NCI-H774 (cell line): ENCODE measurements around the gene PTPRN2.
"Not testable (repeated sequence)": the region's sequence is repeated elsewhere in the genome, so short reads cannot be mapped to it uniquely, and the experiment has no call there.

Source experiments
- DNase-seq: peaks from one replicate; lab custom pipeline; 2025; lab: John Stamatoyannopoulos, UW

The PTPRN2 gene

DNA sequence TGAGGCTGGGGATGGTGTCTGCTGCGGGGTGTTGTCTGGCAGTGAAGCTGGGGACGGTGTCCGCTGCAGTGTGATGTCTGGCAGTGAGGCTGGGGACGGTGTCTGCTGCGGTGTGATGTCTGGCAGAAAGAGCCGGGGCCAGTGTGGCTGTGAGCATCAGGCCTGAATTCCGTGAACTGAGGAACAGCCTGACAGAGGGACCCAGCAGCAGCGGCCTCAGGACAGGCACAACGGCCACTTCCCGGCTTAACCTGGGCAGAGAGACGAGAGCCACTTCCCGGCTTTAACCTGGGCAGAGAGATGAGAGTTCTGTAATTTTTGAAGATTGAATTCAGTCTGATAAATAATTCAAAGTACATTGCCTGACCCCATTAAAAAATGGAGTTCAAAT is 321.2 kb downstream of the PTPRN2 start:
- no peak for DNase-seq

DNA sequence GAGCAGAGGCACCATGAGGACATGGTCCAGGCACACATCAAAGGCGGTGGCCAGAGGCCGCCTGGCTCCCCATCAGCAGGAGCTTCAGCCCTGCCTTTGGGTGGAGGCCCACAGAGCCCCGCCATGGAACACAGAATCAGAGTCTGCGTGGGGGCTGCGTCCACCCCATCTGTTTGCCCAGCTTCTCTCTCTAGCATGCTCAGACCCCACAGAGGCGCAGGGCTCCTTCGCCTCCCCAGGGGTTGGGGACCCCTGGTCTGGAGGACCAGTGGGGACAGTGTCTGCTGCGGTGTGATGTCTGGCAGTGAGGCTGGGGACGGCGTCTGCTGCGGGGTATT is 321.9 kb downstream of the PTPRN2 start:
- DNase-seq, result no peak

DNA sequence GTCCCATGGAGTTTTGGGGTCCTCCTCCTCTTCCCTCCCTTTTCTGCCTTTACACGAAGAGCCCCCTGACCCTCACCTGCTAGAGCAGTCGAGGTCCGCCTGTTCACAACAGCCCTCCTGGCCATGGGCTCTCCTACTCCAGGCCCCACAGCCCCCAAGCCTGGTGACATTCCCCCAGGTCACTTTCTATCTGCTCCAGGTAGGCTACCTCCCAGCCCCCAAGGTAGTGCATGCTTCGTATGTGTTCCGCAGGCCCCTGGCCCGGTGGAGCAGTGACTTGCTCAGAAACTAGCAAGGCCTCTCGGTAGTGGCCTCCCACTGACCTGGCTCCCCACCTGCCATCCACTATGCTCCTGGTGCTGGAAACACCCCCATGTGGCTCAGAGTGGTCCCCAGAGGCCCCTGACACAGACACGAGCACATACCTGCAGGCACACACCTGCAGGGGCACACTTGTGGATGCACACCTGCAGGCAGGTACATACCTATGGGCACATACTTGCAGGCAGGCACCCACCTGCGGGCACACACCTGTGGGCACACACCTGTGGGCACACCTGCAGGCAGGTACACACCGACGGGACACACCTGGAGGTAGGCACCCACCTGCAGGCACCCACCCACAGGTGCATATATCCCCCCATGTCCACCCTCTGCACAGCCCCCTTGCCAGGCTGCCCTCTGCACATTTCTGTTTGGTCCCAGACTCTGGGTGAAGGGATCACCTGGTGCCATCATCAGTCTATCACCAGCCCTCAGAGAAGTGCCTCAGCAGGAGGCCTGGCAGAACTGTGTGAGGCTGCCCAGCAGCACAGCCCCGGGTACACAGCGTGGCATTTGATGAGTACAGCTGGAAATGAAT is 322.5 kb downstream of the PTPRN2 start:
- DNase-seq, result no peak

DNA sequence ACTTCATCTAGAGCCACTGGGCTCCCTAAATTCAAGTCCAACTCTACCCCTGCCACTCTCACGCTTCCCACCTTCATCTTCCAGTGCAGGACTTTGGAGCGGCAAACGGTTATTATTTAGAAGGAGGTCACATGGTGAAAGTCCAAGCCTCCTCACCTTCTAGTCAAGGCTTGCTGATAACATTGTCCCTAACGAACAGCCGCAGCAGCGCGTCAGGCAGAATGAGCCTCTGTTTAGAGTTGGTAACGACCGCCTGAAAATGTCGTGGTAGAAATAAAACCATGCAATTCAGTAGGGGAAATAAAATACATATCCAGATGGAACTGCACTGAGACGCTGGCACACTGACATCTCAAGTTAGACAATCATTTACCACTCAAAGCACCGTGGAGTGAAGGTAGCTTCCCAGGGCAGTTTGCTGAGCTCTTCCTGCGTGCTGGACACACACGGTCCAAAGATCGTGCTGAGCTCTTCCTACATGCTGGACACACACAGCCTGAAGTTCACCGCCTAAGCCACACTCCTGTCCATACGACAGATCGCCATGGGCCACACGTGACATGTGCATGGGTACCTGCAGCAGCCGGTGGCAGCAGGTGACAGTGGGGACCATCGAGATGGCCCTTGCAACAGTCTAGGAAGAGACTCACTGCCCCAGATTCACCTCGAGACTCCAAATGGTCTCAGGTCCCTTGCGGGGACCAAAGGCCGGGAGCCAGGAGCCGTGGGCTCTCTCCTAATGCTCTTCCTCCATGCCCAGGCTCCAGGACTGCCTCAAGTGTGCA is 323.5 kb downstream of the PTPRN2 start:
- no peak for DNase-seq

DNA sequence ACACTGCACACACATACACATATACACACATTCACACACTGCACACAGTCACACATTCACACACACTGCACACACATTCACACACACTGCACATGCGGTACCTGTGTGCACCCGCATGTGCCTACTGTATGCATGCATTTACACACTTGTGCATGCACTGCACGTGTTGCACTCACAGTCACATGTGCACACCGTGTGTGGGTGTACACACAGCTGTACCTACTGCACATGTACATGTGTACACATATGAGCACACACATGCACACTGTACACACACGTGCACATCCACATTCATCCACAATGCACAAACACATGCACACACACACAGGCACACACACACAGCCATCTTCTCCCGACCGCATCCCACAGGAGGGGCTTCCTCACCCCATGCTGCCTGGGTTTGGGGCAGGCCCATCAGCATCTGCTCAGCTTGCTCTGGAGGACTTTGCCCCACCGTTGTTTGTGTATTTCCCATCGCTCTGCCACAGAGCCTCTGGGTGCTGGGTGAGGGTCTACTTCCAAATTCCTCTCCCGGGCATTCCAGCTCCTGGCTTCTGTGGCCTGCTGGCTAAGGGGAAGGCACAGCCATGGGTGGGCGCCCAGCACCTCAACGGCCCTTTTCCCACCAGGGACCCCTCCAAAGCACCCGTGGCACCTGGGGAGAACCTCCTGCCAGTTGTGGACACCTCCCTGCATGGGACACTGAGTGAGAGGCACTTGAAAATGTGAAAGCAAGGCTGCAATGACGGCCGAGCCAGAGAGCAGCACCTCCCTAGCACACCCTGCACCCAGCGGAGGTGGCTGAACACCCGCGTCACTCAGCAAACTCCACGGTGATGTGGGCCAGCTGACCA is 324.3 kb downstream of the PTPRN2 start:
- DNase-seq, result no peak

DNA sequence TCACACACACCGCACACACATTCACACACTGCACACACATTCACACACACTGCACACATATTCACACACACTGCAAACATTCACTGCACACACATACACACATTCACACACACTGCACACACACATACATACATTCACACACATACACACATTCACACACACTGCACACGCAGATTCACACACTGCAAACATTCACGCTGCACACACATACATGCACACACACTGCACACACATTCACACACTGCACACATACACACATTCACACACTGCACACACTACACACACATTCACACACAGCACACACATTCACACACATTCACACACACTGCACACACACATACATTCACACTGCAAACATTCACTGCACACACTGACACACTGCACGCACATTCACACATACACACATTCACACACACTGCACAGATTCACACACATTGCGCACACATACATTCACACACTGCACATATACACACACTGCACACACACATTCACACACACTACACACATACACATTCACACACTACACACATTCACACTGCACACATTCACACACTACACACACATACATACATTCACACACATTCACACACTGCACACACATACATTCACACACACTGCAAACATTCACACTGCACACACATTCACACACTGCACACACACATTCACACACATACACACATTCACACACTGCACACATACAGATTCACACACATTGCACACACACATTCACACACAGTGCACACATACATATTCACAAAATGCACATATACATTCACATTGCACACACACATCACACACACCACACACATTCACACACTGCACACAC is 325.1 kb downstream of the PTPRN2 start:
- no peak for DNase-seq

DNA sequence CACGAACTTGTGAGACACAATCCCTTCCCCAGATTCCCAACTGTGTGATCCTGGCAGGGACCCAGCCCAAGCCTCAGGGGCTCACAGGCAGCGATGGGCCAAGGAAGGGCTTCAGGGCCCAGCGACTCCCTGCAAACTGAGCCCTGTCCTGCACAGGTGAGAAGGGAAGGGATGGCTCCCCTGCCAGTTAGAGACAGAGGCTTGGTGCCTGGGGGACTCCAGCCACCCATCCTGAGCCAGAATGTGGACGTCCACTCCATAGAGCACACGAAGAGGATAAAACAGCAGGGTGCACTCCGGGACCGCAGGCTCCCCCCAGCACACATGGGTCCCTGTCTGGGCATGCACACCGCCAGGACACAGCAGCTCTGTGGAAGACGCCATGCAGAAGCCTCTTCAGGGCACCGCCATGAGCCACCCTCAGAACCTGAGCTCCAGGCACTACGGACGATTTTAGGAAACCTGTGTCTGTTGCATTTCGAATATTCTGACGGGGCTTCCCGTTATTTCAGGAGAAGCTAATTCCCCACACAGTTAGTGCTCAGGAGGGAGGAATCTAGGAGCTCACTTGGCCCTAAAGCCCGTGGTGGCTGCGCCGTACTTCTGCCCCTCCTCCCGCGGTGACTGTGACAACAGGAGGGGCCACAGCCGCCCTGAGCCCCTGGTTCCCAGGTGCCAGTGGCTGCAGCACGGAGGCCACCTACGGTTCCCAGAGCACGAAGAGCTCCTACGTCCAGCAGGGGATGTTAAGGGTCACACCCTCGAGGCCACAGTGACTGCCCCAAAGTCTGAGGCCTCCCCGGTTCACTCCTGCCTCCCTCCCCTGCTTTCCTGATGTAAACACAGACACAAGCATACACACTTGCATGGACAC is 326.0 kb downstream of the PTPRN2 start:
- no peak for DNase-seq

DNA sequence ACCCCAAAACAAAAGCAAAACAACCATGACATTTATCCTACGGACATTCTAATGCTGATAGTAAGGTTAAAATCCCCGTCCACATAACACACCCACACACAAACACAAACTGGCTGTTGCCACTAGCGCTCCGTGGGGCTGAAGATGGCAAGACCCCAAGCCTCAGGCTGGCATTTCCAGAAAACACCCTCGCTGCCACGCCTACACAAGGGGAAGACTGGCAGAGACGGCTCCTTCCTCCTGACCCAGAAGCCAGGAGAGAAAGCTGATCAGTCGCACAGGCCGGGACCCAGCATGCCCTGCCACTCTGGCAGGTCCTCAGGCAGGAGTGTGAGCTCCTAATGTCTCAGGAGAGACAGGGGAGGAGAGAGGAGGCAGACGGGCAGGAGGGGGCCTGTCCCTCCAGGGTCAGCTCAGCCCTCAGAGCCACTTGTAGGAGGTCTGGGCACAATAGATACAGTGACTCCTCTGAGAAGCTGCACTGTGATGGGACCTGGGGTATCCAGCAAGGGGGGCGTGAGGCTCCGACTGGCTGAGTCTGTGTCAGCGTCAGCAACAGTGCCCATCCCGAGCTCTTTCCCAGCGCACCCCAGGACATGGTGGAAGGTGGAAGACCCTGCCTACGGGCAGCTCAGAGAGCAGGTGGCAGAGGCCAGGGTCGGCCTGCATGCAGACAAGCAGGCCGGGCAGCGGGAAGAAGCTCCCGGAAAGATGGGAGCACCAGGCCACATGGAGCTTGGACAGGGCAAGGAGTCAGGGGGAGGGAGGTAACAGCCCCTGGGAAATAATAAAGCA is 326.9 kb downstream of the PTPRN2 start:
- no peak for DNase-seq

DNA sequence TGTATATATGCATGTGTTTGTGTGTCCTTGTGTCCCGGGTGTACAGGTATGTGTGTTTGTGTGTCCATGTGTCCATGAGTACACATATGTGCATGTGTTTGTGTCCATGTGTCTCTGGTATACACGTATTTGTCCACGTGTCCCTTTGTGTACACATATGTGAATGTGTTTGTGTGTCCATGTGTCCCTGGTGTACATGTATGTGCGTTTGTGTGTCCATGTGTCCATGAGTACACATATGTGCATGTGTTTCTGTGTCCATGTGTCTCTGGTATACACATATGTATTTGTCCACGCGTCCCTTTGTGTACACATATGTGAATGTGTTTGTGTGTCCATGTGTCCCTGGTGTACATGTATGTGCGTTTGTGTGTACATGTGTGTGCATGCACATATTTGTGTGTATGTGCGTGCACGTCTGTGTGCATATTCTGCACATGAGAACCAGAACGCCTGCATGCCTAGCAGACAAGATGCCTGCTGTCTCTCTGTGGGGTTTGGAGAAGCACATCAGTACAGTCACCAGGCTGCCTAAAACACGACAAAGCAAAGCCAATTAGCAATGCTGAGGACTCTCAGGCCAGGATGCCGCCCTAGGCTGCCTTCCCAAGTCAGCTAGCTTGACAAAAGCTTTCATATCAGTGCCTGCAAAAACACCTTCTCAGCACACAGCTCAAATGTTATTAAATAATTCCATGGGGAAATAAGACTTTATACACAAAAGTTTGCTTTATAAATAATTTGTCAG is 327.8 kb downstream of the PTPRN2 start:
- DNase-seq, result no peak

DNA sequence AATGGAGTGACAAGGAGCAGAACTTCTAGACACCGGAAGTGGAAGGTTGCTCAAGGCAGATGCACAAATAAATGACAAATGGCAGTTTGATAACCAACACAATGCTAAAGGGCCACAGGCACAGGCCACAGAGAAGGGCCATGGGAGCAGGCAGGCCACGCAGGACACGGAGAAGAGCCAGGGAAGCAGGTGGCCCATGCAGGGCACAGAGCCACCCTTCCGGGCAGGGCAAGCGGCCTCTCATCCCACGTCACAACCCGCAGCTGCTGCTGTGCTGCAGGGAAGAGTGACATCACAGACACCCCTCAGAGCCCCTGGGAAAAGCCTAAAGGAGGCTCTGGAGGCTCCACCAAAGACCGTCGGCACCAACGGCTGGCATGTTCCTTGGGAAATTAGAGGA is 328.5 kb downstream of the PTPRN2 start:
- no peak for DNase-seq

DNA sequence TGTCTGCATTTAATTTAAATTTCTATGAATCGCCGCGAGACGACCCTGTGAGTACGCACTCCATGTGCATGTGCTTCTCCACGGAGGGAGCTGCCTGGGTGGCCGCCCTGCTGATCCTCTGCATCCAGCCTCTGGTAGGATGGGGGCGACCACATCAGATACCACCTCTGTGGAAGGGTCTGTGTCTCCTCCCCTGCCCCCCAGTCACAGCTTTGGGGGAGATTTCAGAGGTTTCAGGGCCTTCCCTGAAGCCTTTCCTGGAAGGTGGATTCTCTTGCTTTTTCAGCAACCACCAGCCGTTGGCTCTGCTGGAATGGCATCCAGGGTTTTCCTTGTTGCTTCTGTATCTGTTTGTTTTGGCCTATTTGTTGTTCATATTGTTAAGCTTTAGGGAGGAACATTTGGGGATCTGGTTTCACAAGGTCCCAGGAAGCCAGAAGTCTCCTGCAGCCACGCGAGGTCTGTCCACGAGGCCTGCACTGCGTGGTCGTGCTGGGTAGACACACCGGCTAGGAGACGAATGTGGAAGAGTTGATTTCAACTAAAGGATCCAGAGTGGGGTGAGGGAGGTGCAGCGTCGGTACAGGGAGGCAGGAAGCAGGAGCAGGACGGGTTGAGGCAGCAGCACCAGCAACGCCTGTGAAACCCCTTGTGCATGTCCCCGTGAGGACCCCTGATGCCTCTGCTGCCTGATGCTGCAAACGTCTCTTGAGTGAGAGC is 329.1 kb downstream of the PTPRN2 start:
- no peak for DNase-seq

DNA sequence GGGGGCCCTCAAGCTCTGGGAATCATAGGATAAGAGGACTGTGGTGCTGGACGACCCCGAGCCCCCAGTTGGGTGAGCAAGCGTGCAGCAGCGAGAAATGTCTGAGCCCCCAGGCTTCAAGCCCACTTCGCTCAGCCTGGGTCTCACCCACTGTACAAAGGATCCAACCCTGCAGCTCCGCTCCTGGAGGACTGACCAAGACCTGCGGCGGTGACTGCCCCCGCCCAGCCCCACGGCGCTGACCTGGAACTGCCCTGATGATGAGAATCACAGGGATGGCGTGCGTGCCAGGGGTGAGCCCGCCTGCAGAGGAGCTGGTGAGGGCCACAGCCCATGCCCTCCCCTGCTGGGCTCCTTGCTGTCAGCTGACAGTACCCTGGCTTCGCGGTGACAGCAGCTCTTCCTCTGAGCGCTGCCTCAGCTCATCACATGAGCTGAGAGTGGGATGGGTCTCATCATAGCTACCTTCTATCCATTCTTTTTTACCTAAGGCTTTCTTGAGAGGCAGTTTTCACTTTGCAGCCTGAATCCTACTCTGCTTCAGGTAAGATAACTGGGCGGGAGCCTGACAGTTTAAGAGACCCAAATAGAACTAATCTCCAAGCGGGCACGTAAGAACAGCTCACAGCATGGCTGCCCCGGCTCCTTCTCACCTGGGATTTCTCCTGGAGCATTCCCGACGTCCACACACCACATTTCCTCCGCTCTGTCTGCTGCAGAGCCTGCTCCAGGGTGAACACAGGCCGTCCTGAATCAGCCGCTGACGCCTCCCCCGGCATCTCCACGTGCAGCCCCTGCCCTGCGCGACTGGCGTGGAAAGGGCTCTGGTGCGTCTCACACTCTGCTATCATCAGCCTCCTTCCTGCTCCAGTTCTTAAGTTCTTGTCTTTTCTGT is 329.9 kb downstream of the PTPRN2 start:
- no peak for DNase-seq

DNA sequence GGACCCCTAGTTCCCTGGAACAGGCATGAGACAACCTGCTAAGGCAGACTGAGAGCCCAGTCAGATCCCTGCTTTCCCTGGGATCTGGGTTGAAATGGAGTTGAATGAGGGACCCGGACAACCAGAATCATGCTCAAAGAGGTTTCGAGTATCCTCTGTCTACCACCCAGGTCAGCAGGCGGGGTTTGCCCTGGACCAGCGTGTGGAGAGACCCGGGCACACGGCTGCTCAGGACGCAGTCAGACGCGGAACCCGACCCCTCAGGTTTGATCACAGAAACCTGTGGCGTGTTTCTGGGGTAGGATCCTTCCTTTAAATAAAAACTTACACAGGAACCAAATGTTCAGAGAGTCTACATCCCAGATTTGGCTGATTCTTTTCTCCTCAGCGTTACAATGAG is 330.6 kb downstream of the PTPRN2 start:
- no peak for DNase-seq

DNA sequence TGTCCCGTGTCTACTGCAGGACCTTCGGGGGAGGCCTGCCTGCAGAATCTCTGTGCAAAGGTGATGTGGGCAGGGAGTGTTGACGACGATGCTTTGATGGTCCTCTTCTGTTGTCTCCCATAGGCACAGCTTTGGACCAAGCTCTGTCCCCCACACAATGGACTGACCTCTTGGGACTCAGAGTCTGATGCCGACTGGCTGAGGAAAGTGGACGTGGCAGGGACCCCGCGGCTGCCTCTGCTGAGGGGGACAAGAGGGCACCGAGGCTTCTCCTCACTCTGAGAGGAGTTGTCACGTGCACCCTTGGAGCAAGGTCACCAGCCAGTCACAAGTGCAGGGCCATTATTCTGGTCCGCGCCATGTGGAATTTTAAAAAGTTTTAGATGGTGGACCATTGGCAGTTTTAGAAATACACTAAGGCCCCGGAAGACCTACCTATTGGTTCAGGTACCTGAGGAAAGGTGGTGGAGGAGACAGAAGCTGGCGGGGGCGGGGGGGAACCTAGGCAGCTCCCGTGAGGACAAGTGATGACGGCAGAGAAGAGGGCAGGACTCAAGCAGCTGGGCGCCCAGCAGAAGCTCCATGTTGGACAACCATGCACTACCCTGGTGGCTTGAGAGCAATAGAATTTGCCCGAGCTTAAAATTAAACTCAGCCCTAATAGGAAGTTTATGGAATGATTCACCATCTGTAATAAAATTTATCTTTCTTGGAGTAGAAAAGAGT is 331.4 kb downstream of the PTPRN2 start:
- no peak for DNase-seq

DNA sequence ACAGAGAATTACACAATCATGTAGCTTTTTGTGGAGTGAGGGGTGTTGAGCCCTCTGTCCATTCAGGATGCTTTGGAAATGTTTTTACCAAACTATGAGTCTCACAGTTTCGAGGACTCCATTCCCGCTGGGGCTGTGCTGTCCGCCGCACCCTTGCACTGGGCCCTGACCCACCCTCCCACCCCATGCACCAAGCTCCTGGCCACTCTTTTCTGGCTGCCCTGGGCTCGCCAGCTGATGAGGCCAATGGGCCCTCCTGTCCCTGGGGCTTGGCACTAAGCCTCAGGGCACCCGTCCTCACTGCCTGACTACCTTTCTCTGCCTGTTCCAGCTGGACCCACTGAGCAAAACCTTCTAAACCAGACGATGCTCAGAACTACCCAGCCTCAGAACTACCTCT is 332.1 kb downstream of the PTPRN2 start:
- no peak for DNase-seq

DNA sequence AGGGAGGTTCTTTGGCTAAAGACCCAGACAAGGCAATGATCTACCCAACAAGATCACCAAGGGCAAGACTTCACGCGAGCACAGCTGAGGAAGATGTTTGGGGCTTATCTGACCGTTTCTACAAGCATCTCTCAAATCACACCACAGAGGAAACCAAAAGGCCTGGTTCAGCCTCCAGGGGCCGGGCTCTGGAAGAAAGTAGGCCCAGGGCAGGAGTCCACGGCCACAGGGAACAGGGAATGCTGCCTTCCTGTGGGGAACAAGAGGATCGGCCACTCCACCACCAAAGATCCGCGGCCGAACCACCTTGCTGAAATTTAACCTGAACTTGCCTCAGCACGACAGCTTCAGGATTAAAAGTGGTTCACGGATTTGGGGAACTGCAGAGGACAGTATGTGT is 332.5 kb downstream of the PTPRN2 start:
- DNase-seq, result no peak

DNA sequence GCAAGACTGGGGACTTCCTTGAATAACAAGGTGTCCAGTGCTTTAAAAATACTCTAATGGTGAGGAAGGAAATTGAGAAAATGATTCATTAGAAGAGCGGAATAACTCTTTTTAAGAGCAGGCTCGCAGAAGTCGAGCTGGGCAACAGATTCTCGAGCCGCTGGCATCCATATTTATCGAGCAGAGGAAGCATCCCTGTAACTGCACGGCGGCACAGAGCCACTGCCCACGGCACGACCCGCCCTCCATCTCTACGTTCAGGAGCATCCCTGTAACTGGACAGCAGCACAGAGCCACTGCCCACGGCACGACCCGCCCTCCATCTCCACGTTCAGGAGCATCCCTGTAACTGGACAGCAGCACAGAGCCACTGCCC is 334.0 kb downstream of the PTPRN2 start:
- not testable (repeated sequence) for DNase-seq
